HEK293T (cell line): ENCODE results near the gene SAA1.

ENCODE experiments used
- ELF4 ChIP-seq: fragments of 450-650 bp; IDR thresholded peaks from 2 replicates; pipeline ENCODE4 v1.6.1; 2017; ENCODE audit warnings: antibody characterized with exemption
- L3MBTL2 ChIP-seq: fragments of 450-650 bp; conservative IDR thresholded peaks from 2 replicates; pipeline ENCODE4 v1.6.1; 2016; ENCODE audit warnings: mild to moderate bottlenecking
- PKNOX1 ChIP-seq: fragments of 450-650 bp; IDR thresholded peaks from 2 replicates; pipeline ENCODE4 v1.6.1; 2016
- SP1 ChIP-seq: fragments of 450-650 bp; IDR thresholded peaks from 2 replicates; pipeline ENCODE4 v1.6.1; 2017

- no peak for TF ChIP-seq L3MBTL2
- TF ChIP-seq ELF4: no peak
- no peak for TF ChIP-seq SP1
- TF ChIP-seq PKNOX1: no peak
Measured at GRCh38 chr11:18245396-18245795, 20.7 kb upstream of the SAA1 start.
